ENCODE data around the gene THAP2. TPM values are rescaled to one million over a fixed set of nuclear protein-coding genes. Genes with fewer than 3 reads are reported as not detected.

Gene THAP2
- total and polyA plus RNA-seq, 10 donors = 3.1 to 8.8 (median 5.1) TPM

- intact Hi-C loops (cut with DNase I; ENCODE audit: low total_unique reads) = no loop called here
- H3K4me1 ChIP-seq = peaks cover 3 to 23% (median 11%) of the 10 kb centered on the region in 6 donors
- no peak for DNase-seq
These were observed 38.0 kb upstream of the THAP2 start for GRCh38 chr12:71626098-71626497.

GRCh38 chr12:71626768-71627167, 37.3 kb upstream of the THAP2 start:
- Histone ChIP-seq H3K9me3 (no peaks in the 10 kb centered on the region), H3K4me3 (no peak overlapping the region), H3K36me3 (peaks cover under 1 to 100% (median 87%) of the 10 kb centered on the region in 6 donors), H3K27me3 (replicated peaks in 1 of 7) (no peaks in the 10 kb centered on the region), H3K27ac (peak overlapping the region in 7 of 8 donors; percentile 5 to 66 (median 53)), H3K4me1 (peaks cover 3 to 23% (median 11%) of the 10 kb centered on the region in 6 donors)
- DNase-seq = no peak
- intact Hi-C loops (cut with DNase I; ENCODE audit: low total_unique reads) = no loop called here
- WGBS, 5 donors = 73 to 83% (median 76%) methylated on average over 3 of the region's 3 CpGs
- TF ChIP-seq POLR2AphosphoS5 (IDR thresholded peaks at IDR 0.05) (no peak), POLR2A (IDR thresholded peaks at IDR 0.05) (no peak), CTCF (IDR thresholded peaks at IDR 0.05 in 8 of 11, conservative IDR thresholded peaks at IDR 0.05 in 3 of 11) (no peak)

More at GRCh38 chr12:71626098-71626497, 38.0 kb upstream of the THAP2 start:
- no peaks in the 10 kb centered on the region for H3K27me3 ChIP-seq (replicated peaks in 1 of 7)
- peak overlapping the region in 7 of 8 donors; percentile 5 to 66 (median 53) for H3K27ac ChIP-seq
- H3K36me3 ChIP-seq = peaks cover 0 to 100% (median 87%) of the 10 kb centered on the region in 6 donors
- WGBS, 5 donors = 20 to 37% (median 31%) methylated on average over 5 of the region's 5 CpGs
- H3K4me3 ChIP-seq = no peak overlapping the region
- no peaks in the 10 kb centered on the region for H3K9me3 ChIP-seq
- TF ChIP-seq CTCF (IDR thresholded peaks at IDR 0.05 in 8 of 11, conservative IDR thresholded peaks at IDR 0.05 in 3 of 11) (no peak), POLR2AphosphoS5 (IDR thresholded peaks at IDR 0.05) (no peak), POLR2A (IDR thresholded peaks at IDR 0.05) (no peak)

- no peak overlapping the region for H3K27ac ChIP-seq
- no peak for DNase-seq
- WGBS, 5 donors = 96 to 99% (median 98%) methylated on average over 2 of the region's 2 CpGs
- H3K9me3 ChIP-seq = no peaks in the 10 kb centered on the region
- TF ChIP-seq POLR2AphosphoS5 (IDR thresholded peaks at IDR 0.05) (no peak), CTCF (IDR thresholded peaks at IDR 0.05 in 8 of 11, conservative IDR thresholded peaks at IDR 0.05 in 3 of 11) (no peak), POLR2A (IDR thresholded peaks at IDR 0.05) (no peak)
- no peaks in the 10 kb centered on the region for H3K27me3 ChIP-seq (replicated peaks in 1 of 7)
- H3K4me3 ChIP-seq = no peak overlapping the region
- peaks cover 3 to 23% (median 11%) of the 10 kb centered on the region in 6 donors for H3K4me1 ChIP-seq
- intact Hi-C loops (cut with DNase I; ENCODE audit: low total_unique reads) = no loop called here
- H3K36me3 ChIP-seq = peaks cover 4 to 100% (median 87%) of the 10 kb centered on the region in 6 donors
These were observed 36.6 kb upstream of the THAP2 start for GRCh38 chr12:71627438-71628002.

- Histone ChIP-seq H3K27ac (no peak overlapping the region), H3K9me3 (no peaks in the 10 kb centered on the region), H3K36me3 (peaks cover 4 to 100% (median 79%) of the 10 kb centered on the region in 6 donors), H3K27me3 (replicated peaks in 1 of 7) (no peaks in the 10 kb centered on the region), H3K4me1 (peaks cover 0 to 22% (median 6%) of the 10 kb centered on the region in 6 donors), H3K4me3 (no peak overlapping the region)
- DNase-seq = no peak
- 34 to 39% (median 35%) methylated on average over 3 of the region's 3 CpGs for WGBS, 5 donors
- intact Hi-C loops (cut with DNase I; ENCODE audit: low total_unique reads) = loop anchor here (5.0 kb wide), 1 partner anchor 224 kb away; no protein-coding TSS in a partner anchor
- TF ChIP-seq CTCF (IDR thresholded peaks at IDR 0.05 in 8 of 11, conservative IDR thresholded peaks at IDR 0.05 in 3 of 11) = peak in 10 of 11 experiments; percentile 10 to 73 (median 58)
- TF ChIP-seq POLR2A (IDR thresholded peaks at IDR 0.05) = no peak
These were observed 27.4 kb upstream of the THAP2 start for GRCh38 chr12:71636704-71637115.
